Measurements from ENCODE around the gene DIPK1B.

Gene DIPK1B

DNA sequence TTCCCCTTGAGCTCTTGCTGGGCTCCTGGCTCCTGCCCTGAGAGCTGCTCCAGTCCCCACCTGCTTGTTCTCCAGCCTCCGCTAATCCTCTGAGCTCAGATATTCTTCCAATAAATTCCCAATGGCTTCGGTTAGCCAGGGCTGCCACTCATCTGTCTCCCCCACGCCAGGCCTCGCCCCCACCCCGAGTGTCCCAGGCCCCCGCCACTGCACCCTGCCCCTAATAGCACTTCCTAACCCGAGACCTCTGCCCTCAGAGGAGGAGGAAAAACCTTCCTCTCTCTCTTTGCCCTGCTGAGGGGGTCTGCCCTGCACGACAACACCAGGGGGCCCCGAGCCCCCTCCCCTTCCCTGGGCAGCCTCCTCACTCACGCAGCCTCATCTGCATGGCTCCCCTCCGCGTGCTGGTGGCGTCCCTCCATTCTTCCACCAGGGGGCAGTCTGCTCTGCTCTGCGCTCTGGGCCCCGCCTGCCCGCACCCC is 57.4 kb downstream of the DIPK1B start:
- DNase-seq (ENCODE audit: low read depth), result no peak

DNA sequence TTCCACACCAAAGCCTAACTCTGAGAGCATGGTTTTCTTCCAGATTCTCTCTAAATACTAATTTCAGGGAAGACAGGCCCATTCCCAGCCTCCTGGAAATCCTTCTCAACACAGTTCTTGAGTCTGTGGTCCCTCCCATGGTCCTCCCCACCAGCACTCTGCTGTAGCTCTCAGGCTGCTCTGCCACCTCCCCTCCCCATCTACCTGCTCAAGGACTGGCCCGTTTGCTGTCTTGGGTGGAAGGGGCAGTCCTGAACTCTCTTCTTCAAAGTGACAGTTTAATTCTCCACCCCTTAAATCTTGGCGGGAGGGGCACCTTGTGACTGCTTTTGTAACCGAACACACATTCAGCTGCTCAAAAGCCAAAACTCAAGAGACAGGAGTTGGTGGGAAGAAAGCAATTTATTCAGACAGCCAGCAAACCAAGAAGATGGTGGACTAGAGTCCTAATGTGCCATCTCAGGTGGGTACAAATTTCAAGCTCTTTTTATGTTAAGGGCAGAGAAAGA is 59.6 kb downstream of the DIPK1B start:
- no peak for DNase-seq (ENCODE audit: low read depth)

DNA sequence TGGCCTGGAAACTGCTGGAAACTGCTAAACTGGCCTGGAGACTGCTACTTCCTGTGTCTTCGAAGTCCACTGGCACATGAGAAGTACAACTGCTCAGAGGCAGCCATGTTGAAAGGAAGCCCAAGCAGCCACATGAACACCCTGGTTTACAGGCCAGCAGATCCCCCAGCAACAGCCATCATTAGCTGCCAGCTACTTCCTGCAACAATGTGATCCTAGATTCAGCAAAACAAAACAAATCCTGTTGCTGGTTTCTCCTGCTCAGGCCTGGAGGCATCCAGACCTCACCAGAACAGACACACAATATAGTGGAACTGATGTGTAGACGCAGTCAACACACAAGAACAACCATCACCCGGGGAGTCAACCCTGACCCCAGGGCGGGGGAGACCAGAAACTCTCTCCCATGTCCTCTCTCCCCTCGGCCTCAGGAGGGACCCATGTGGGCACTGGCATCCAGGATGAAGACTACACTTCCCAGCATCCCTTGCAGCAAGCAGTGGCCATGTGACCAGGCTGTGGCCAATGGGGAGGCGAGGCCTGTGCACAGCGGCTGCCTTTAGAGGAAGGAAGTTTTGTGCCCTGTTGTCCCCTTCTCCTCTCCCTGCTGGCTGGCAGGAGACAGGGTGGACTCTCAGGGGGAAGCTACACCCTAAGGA is 61.1 kb downstream of the DIPK1B start:
- DNase-seq (ENCODE audit: low read depth), result no peak

Data from HS-5 (cell line).